NCI-H345 treated with DMSO at 0.1 percent for 48 hours (cell line): ENCODE data around the gene MMP10.
"Not testable (repeated sequence)": the region's sequence is repeated elsewhere in the genome, so short reads cannot be mapped to it uniquely, and the experiment has no call there.

Experiments used
- DNase-seq: peaks from one replicate; lab custom pipeline; 2025; ENCODE audit not compliant: unreplicated experiment; lab: John Stamatoyannopoulos, UW

The MMP10 gene

DNA sequence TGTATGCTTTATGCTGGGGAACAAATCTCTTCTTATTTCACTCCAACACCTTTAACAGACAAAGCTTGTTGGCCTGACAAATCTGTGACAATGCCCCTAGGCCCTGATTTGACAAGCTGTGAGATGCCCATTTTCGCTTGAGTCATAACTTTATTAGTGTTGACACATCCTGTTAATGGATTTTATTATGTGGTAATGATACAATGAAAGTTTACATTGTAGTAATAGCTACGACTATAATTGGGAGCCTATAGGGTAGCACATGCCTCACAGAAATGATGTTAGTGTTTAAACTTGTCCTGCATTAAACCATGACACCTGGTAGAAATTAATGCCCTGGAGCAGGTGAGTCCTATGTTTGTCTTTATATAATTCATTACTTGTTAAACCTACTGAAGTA, 3.3 kb upstream of the MMP10 start:
- DNase-seq = no peak

DNA sequence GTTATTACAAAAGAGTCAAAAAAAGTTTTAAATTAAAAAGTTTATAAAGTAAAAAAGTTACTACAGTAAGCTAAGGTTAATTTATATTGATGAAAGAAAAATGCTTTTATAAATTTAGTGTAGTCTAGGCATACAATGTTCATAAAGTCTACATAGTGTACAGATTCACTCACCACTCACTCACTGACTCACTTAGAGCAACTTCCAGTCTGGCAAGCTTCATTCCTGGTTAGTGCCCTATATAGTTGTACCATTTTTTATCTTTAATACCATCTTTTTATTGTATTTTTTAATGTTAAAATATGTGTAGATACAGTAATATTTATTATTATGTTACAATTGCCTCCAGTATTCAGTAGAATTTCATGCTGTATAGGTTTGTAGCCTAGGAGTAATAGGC, 2.6 kb upstream of the MMP10 start:
- no peak for DNase-seq

DNA sequence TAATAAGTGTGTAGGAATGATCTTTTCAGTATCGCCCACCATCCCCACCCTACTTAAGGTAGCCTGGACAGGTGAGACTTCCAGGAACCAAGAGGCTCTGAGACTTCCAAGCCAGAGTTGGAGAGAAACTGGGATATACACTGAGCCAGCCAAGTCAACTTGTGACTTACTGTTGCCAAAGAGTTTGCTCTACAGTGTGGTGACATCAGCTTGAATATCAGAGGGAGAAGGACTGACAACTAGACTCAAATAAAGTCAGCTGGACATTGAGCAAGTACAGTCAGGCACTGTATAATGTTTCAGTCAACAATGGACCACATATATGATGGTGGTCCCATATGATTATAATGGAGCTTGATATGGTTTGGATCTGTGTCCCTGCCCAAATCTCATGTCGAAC, 1.2 kb upstream of the MMP10 start:
- DNase-seq = no peak

DNA sequence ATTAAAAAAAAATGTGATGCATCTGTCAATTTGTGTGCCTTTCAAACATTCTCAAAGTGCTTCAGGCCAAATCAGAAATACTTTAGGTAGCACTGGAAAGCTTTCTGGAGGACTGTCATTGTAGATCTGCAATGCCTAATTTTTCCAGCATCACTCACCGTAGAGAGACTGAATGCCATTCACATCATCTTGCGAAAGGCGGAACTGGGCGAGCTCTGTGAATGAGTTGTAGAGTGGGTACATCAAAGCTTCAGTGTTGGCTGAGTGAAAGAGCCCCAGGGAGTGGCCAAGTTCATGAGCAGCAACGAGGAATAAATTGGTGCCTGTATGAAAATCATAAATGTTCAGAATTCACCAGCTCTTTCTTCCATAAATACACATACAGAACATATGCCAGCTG, 4.0 kb downstream of the MMP10 start:
- DNase-seq = no peak

DNA sequence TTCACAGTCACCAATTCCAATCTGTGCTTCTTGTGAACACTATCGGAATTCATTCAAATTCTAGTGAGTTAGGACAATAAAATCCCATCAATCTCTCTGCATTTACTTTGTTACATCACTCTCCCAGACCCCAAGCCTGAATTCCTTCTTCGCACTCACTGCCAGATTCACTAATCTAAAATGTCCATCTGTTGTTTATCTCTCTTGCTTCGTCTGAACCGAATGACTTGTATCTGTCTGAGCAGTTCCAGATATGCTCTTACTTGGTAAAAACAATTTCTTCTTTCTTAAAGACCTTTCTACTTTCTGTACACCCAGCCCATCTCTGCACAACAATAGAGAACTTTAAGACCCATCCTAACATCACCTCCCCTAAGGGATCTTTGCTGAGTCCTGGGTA, 7.0 kb downstream of the MMP10 start:
- no peak for DNase-seq

DNA sequence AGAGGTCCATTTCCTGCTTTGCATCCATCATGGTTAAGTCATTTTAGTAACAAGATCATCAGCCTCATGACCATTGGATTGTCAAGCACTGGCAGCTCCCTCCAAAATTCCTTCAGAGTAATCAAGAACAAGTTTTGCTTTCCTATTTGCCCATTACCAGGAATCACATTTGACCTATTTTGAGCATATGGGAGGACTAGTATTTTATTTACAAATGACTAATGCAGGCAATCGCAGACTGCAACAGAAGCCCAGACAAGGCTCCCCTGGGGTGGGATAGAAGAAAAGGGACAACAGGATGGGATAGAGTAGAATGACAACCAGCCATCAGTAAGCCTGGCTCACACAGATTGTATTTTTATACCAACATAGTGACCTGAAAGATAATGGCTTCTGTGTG, 9.1 kb downstream of the MMP10 start:
- no peak for DNase-seq

DNA sequence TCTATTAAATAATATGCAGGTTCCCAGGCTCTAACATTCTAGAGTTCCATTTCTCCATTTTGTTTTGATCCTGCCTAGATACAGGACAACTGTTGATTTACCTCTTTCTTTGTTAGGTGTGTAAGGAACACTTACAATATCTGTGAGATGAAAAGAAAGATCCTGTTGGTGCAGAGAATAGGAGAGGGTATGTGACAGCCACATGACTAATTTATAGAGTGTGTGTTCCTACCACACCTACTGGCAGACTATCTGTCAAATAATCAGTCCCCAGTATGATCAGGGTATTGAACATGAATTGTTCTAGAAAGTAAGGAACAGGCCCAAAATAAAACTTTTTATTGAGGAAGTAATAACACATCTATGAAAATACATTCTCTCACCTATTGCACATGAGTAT, 10.2 kb downstream of the MMP10 start:
- DNase-seq = no peak

DNA sequence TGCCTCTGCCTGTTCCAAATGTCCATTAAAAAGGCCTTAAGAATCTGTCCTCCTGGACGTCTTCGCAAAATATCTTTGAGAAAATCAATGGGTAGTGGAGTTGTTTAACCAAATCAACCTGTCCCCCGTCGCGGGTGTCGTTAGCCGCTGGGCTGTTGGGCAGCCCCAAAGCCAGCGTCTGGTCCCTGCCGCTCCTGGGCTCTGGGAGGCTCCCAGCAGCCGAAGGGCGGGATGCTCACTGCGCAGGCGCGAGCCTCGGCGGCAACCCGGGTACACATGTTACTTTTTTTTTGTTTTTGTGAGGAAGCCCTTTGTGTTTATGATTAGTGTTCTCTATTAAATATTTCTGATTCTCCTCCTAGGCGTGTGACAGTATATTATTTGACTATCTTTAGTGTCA, 12.6 kb downstream of the MMP10 start:
- DNase-seq = no peak

DNA sequence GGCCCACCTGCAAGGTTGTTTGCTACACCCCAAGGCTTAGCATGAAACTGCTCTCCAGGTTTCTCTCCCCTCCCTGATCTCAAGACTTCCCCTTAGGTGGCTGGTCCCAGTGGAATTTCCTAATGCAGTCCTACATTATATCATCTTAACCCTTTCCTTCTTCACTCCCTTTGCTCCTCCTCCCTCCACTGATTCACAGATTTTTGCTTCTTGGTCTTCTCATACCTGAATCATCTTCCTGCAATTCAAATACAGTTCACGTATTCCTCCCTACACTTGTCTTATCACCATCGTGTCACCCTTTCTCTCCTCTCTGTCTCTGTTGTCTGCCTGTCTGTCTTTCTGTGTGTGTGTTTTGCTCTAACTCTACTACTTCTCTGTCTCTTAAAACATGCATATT, 17.0 kb downstream of the MMP10 start:
- DNase-seq = no peak

DNA sequence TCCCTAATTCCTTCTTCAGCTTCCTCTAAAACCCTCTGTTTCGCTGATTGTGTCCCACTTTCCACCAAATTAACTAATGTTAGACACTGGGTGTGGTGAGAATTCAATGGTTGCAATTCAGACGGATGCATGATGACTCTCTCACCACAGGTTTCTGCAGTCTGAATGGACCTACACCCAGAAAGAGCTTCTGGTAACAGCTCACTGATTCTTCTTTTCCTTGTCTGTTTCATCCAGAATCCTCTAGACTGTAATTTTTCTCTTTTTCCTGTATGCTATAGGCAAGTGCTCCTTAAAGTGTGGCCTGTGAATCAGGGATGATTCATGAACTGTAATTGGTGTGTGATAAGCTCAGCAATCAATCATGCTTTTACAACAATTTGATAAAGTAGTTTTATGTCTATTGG, 18.1 kb downstream of the MMP10 start:
- no peak for DNase-seq

DNA sequence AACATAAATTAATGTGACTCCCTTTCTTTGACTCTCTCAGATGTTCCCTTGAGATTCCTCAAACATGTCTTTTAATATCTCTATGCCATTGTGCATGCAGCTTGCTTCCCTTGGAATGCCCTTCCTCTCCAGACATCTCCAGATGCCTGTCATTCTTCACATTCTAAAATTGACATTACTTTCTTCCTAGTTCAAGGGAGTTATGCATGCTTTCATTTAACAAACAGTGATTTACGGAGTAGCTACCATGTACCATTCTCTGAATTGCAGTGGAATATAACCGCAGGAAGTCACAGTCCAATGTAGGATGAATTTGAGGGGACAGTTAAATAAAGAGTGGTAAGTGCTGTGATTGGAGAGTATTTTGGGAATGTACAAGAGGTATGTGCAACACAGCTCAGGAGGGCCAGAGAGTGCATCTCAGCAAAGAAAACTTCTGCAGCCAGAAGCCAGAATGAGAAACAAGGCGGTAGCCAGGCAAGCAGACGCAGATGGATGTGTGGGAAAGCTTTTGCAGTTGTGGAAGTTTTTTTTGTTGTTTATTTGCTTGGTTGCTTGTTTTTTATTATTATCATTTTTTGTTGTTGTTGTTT, 18.7 kb downstream of the MMP10 start:
- DNase-seq = no peak

DNA sequence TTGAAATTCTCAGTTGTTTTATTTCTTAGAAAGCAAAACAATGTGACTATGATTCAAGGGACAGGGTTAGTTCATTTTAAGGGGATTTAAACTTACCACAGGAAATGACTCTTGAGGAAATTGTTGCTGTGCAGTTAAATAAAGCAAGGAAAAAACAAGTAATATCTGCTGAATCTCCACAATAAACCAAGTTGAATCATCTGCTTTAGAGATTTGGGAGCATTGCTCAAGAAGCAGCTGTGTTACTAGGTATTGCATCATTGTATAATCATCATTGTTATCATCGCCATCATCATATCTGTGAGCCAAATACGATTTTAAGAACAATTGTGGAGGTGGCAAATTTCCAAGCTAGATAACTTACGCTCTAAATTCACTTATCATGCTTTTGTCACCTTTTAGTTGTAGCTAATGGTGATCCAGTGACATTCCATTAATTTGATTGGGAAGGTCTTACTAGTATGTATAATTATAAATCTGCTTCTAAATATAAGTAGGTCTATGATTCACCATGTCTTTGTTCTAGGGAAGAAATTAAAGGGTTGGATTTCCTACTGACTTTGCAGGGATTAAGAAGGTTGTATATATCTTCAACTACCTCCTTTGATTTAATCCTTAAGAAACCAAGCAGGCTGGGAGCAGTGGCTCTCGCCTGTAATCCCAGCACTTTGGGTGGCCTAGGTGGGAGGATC, 19.9 kb downstream of the MMP10 start:
- no peak for DNase-seq

DNA sequence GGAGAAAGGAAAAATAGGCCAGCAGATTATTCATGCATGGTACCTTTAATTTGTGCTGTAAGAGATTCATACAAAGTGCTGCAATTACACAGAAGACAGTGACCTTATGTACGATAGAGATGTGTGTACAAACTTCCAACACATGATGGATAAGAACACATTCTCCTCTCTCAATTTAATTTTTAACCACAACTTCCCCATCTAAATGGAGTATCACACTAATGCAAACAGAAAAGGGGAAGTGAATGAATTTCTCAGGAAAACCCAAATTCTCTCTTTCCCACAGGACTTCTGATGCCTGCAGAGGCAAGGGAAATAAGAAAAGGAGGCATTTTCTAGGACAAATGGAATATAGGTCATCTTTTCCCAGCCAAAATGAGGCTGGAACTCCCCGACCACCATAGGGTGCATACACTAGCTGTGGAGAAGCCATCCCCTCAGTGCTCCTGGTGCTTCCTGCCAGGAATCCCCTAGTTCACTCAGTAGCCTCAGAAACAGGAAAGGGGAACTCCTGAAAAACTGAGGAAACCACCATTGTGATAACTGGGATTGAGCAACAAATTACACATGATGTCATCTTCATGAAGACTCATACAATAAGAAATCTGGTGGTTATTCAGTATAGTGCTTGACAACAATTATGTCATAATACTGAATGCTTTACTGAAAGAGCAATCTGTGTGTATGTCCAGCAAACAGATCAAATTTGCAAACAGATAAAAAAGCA, 22.4 kb downstream of the MMP10 start:
- DNase-seq = no peak

DNA sequence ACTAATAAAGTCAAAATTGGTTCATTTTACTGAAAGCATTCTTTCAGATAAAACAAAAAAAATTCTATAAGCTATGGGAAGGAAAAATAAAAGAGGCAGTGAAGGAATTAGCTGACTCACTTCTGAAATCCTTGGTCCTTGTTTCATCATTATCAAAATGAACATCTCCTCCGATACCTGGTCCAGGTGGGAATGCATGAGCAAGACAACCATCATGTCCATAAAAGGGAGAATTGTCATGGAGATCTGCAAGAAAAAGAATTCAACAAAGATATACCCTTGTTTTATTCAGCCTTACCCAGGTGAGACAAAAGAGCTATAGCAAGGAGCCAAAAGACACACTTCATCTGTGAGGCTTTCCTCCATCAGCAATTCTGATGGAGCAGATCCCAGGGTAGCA, 27.2 kb downstream of the MMP10 start:
- no peak for DNase-seq

DNA sequence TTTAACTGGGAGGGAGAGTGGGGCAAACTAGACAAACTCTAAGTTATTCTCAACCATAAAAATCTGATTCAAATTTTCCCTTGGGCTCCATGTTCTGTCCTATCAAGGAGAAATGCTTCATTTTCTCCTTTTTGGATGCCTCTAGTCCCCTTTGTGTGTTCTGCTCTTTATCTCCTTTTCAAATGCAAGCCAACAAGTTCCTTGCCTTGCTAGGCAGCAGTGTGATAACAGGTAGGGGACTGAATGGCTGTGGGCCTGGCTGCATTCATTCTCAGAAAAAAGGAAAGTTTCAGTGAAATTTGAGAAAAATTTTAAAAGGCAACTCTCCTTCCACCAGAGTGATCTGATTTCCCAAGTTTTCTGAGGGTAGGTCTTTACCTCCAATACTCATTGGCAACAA, 28.8 kb downstream of the MMP10 start:
- no peak for DNase-seq

DNA sequence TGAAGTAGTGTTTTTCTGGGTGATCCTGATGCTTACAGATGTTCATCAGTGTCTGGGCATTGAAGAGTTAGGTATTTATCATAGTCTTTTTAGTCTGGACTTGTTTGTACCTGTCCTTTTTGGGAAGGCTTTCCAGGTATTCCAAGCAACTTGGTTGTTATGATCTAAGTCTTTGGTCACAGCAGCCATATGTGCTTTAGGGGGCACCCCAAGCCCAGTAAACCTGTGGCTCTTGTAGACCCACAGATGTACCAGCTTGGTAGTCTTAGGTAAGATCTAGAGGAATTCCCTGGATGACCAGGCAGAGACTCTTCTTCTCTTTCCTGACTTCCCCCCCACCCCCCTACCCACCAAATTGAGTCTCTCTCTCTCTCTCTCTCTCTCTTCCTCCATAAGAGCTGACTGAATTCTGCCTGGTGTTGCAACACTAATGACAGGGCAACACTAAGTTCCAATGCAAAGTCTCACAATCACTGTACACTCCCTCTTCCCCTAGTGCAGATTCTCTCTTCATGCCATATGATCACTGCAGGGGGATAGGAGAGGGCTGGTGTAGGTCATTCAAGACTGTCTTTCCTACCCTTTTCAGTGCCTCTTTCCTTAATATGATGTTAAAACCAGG, 31.2 kb downstream of the MMP10 start:
- DNase-seq = no peak

DNA sequence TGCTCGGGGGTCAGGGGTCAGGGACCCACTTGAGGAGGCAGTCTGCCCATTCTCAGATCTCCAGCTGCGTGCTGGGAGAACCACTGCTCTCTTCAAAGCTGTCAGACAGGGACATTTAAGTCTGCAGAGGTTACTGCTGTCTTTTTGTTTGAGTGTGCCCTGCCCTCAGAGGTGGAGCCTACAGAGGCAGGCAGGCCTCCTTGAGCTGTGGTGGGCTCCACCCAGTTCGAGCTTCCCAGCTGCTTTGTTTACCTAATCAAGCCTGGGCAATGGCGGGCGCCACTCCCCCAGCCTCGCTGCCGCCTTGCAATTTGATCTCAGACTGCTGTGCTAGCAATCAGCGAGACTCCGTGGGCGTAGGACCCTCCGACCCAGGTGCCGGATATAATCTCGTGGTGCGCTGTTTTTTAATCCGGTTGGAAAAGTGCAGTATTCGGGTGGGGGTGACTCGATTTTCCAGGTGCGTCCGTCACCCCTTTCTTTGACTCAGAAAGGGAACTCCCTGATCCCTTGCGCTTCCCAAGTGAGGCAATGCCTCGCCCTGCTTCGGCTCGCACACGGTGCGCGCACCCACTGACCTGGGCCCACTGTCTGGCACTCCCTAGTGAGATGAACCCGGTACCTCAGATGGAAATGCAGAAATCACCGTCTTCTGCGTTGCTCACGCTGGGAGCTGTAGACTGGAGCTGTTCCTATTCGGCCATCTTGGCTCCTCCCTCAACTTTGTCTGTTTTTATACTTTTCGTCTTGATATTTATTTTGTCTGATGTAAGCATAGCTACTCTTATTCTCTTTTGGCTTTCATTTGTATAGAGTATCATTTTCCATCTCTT, 33.5 kb downstream of the MMP10 start:
- not testable (repeated sequence) for DNase-seq

DNA sequence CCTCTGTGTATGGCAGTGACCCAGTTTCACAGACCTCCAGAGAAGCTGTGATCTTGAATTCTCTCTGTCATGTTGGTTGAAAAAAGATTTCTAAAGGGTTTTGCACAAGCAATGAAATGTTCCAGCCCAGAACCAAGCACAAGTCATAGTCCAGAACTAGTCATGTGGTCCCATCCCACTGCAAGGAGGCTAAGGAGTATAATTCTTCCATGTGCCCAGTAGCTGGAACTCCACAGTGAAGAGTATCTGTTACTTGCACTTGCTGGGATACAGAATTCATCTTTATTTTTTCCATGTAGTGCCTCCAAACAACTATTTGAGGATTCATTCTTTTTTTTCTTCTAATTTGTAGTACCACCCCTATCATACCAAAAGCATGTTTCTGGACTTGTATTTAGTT, 45.8 kb downstream of the MMP10 start:
- no peak for DNase-seq

DNA sequence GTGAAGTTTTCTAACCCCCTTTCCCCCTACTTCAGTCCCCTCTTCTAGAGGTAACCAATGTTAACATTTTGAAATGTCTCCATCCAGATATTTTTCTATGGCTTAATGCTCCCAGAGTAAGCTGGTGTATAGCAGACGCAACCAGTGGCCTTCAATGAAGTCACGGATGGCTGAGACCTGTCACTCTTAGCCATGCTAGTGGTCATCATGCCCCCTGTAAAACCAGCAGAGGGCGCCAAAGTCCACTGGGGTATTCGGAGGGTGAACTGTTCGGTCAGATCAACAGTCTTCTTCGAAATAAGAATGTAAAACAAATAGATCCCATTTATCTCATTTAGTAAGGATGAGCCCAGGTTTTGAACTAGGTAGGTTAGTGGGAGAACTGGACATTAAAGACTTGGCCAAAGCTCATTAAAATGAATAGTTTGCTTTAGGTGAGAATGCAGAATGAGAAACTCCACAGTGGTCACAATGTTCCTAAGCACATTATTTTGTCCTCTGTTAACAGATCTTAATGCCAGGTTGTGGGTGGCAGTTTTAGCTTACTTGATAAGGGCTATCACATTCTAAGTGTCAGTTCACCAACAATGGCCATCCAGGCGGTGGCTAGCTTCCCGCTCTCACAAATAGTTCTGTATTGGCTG, 47.1 kb downstream of the MMP10 start:
- DNase-seq = peak; percentile 52

DNA sequence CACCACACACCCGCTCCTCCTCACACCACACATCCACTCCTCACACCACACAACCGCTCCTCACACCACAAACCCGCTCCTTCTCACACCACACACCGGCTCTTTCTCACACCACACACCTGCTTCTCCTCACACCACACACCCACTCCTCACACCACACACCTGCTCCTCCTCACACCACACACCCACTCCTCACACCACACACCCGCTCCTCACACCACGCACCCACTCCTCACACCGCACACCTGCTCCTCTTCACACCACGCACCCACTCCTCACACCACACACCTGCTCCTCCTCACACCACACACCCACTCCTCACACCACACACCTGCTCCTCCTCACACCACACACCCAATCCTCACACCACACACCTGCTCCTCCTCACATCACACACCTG, 49.5 kb downstream of the MMP10 start:
- DNase-seq = not testable (repeated sequence)
